PC-3 (cell line): Measurements from ENCODE around the gene HDGF. TPM values are rescaled to one million over a fixed set of nuclear protein-coding genes. Genes with fewer than 3 reads are reported as not detected.

Source experiments
- ATAC-seq: fragments of 200-7000 bp; cut with Tn5 transposase; 2 replicates; pipeline ENCODE4 v1.9.1; 2020; ENCODE audit warnings: mild to moderate bottlenecking, moderate library complexity
- BruUV-seq: library from RNA; stranded (reverse); fragments of 400-500 nt; replicated peaks from 2 replicates; lab custom pipeline; 2021; lab: Mats Ljungman, UMichigan
- CTCF ChIA-PET: fragments of 300-600 bp; sonication (Branson Sonifier 250); formaldehyde crosslinking; loops from one replicate; lab custom pipeline; 2022; ENCODE audit warnings: antibody characterized with exemption; lab: Charles Lee
- POLR2A ChIA-PET: fragments of 300-600 bp; sonication (Branson Sonifier 250); formaldehyde crosslinking; loops from one replicate; lab custom pipeline; 2022; ENCODE audit warnings: antibody characterized with exemption; ENCODE audit not compliant: unreplicated experiment; lab: Charles Lee
- DNase-seq: peaks from one replicate; pipeline ENCODE4 v3.0.0-alpha.2; 2015
- H2AFZ ChIP-seq: fragments of 300-600 bp; sonication (generic); 2 replicates; pipeline ENCODE4 v1.6.0; 2016; ENCODE audit warnings: antibody characterized with exemption, low read length
- H3F3A ChIP-seq: fragments of 300-600 bp; sonication (generic); one replicate; pipeline ENCODE4 v1.6.0; 2017; ENCODE audit warnings: antibody characterized with exemption, low read length, control low read depth, mild to moderate bottlenecking; ENCODE audit not compliant: unreplicated experiment
- H3K27ac ChIP-seq: fragments of 300-600 bp; sonication (generic); 2 replicates; pipeline ENCODE4 v1.5.1; 2016; ENCODE audit warnings: mild to moderate bottlenecking, low read length
- H3K27me3 ChIP-seq: fragments of 300-600 bp; sonication (generic); 2 replicates; pipeline ENCODE4 v1.6.1; 2016; ENCODE audit warnings: low read length, mixed read lengths
- H3K36me3 ChIP-seq: fragments of 300-600 bp; sonication (generic); 2 replicates; pipeline ENCODE4 v1.6.1; 2016; ENCODE audit warnings: low read depth, mixed run types, low read length, mixed read lengths
- H3K4me1 ChIP-seq: fragments of 300-600 bp; sonication (generic); 2 replicates; pipeline ENCODE4 v1.5.1; 2016; ENCODE audit warnings: low read length; ENCODE audit not compliant: insufficient read depth
- H3K4me2 ChIP-seq: fragments of 300-600 bp; sonication (generic); 2 replicates; pipeline ENCODE4 v1.6.0; 2016; ENCODE audit warnings: low read length
- H3K4me3 ChIP-seq: fragments of 300-600 bp; sonication (generic); 2 replicates; pipeline ENCODE4 v1.5.1; 2016; ENCODE audit warnings: mild to moderate bottlenecking, low read length, mixed read lengths
- H3K79me2 ChIP-seq: fragments of 300-600 bp; sonication (generic); 2 replicates; pipeline ENCODE4 v1.6.1; 2017; ENCODE audit warnings: low read length, mixed read lengths
- H3K9ac ChIP-seq: fragments of 300-600 bp; sonication (generic); 2 replicates; pipeline ENCODE4 v1.6.0; 2016; ENCODE audit warnings: mild to moderate bottlenecking, low read length
- H3K9me2 ChIP-seq: fragments of 300-600 bp; sonication (generic); replicated peaks from 2 replicates; pipeline ENCODE4 v1.6.1; 2016; ENCODE audit warnings: mixed run types, low read length, mixed read lengths
- H3K9me3 ChIP-seq: fragments of 300-600 bp; sonication (generic); 2 replicates; pipeline ENCODE4 v1.6.1; 2016; ENCODE audit warnings: low read length, mixed read lengths
- H4K20me1 ChIP-seq: fragments of 300-600 bp; sonication (generic); 2 replicates; pipeline ENCODE4 v1.6.1; 2016; ENCODE audit warnings: low read length, mixed read lengths
- EZH2 ChIP-seq: fragments of 300-600 bp; sonication (generic); IDR thresholded peaks from one replicate; pipeline ENCODE4 v1.6.1; 2017; ENCODE audit warnings: antibody characterized with exemption, mild to moderate bottlenecking, low read length; ENCODE audit not compliant: unreplicated experiment
- EZH2phosphoT487 ChIP-seq: fragments of 300-600 bp; sonication (generic); IDR thresholded peaks from 2 replicates; pipeline ENCODE4 v1.6.1; 2018; ENCODE audit warnings: mild to moderate bottlenecking, antibody characterized with exemption, low read length, borderline replicate concordance
- intact Hi-C: fragments of 100-400 bp; cut with micrococcal nuclease; formaldehyde crosslinking; loops from 2 replicates; pipeline ENCODE4 v1.9.0; 2023
- total RNA-seq: library from RNA; depleted of rRNA; stranded (reverse); fragments of >200 nt; gene quantifications from 2 replicates; pipeline ENCODE4 v1.2.3, GENCODE V29; 2014
- TF ChIP-seq, protein P1 (sequence below): fragments of 300-600 bp; sonication (generic); conservative IDR thresholded peaks from 2 replicates; pipeline ENCODE4 v1.5.1; 2017; ENCODE audit warnings: antibody characterized with exemption, low read depth, mild to moderate bottlenecking, low read length

The HDGF gene
- total RNA-seq, 1 experiment from 2014 or later, result 586 TPM

DNA sequence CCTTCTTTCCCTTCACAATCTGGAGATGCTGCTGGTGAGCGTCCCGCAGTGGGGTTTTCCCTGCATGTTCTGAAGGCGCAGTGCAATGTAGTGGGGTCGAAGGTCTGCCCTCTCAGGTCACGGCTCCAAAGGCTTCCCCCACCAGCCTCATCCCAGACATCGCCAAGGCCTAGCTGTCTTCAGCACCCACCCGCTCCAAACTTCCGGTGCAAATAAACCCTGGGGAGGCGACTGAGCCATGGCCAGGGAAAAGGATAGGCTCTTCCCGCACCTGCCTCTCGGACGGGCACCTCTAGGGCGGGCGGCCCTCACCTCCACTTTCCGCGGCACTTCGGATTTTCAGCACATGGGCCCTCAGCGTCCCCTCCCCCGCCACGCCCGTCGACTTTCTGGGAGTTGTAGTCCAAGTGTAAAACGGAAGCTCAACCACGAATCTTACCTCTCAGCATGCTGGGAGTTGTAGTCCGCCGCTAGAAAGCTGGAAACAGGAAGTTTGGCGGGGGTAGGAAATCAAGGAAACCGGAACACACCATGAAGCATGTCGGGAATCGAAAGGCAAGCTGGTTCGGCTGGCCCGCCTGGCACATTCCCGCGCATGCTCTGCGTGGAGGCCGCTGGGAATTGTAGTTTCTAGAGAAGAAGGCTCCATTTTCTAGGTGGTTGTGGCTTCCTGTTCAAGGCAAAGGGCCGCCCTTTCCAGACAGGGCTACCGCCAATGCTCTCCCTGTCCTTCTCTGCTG is 10.6 kb downstream of the HDGF start, which contains the start of gene MRPL24:
Gene MRPL24, minus strand, starts transcription at position 348 of the 740 bp plus-strand sequence. CDS start 2,384 bp downstream, outside the sequence.
- H3K27me3 ChIP-seq, result no peaks in the 10 kb centered on the region
- intact Hi-C loops, result loop anchor here (1.0 kb wide), 2 partner anchors 13 to 26 kb away; partner anchors contain the start of genes ISG20L2, METTL25B and PRCC
- BruUV-seq, result TSS peak; percentile 22
- H3K9ac ChIP-seq, result peak within 1 kb of the TSS; percentile 94
- CTCF ChIA-PET, result interaction anchor here (0.6 to 1.6 kb wide), 7 partner anchors 12 to 119 kb away, joined by 3 to 11 read pairs (median 4); partner anchors contain the start of genes ISG20L2, METTL25B, NES and PRCC
- POLR2A ChIA-PET, result interaction anchor here (0.6 to 1.7 kb wide), 9 partner anchors 11 to 141 kb away, joined by 3 to 28 read pairs (median 5); partner anchors contain the start of genes HDGF, ISG20L2, METTL25B and PRCC
- no peaks in the 10 kb centered on the region for H3K9me2 ChIP-seq
- peak within 1 kb of the TSS; percentile 78 for H3K4me3 ChIP-seq
- H3K79me2 ChIP-seq, result peaks cover 45% of the 10 kb centered on the region
- no peaks in the 10 kb centered on the region for H3K9me3 ChIP-seq
- peaks cover 22% of the 10 kb centered on the region for H3K4me1 ChIP-seq
- peak within 1 kb of the TSS; percentile 61 for H3K27ac ChIP-seq
- DNase-seq (peak; percentile 99), ATAC-seq (peak; percentile 89)
- H3K36me3 ChIP-seq, result peaks cover 42% of the 10 kb centered on the region
- H2AFZ ChIP-seq, result peak within 1 kb of the TSS; percentile 74
- H3K4me2 ChIP-seq, result peak within 1 kb of the TSS; percentile 90
- no peaks in the 10 kb centered on the region for H4K20me1 ChIP-seq
- TF ChIP-seq, protein P1, sequence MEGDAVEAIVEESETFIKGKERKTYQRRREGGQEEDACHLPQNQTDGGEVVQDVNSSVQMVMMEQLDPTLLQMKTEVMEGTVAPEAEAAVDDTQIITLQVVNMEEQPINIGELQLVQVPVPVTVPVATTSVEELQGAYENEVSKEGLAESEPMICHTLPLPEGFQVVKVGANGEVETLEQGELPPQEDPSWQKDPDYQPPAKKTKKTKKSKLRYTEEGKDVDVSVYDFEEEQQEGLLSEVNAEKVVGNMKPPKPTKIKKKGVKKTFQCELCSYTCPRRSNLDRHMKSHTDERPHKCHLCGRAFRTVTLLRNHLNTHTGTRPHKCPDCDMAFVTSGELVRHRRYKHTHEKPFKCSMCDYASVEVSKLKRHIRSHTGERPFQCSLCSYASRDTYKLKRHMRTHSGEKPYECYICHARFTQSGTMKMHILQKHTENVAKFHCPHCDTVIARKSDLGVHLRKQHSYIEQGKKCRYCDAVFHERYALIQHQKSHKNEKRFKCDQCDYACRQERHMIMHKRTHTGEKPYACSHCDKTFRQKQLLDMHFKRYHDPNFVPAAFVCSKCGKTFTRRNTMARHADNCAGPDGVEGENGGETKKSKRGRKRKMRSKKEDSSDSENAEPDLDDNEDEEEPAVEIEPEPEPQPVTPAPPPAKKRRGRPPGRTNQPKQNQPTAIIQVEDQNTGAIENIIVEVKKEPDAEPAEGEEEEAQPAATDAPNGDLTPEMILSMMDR, result no peak
- no peak for TF ChIP-seq EZH2phosphoT487
- TF ChIP-seq EZH2, result no peak
- peaks cover 17% of the 10 kb centered on the region for H3F3A ChIP-seq

DNA sequence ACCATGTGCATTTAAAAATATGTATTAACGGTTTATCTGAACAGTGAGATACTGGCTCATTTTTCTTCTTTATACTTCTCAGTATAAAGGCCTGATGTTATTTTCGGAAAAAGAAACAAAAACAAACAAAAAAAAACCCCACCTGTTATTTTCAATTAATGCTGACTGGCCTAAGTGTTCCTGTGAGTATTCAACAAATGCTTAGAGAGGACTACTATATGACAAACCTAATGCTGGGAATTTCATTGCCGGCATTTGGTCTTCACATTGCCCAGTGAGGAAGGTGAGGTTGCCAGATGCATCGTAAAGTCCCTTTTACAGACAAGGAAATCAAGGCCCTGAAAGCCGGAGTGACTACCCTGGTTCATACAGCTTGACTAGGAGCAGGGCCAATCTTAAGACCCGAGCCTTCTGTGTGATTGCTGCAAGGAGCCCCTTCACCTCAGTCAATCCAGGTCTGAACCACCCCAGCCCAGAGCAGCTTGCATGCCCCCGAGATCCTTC is 11.2 kb downstream of the HDGF start:
- H2AFZ ChIP-seq, result peak overlapping the region; percentile 74
- DNase-seq, result peak; percentile 38
- H3K79me2 ChIP-seq, result peaks cover 39% of the 10 kb centered on the region
- H3K27ac ChIP-seq, result peak overlapping the region; percentile 61
- POLR2A ChIA-PET, result interaction anchor here (0.9 to 1.7 kb wide), 5 partner anchors 12 to 37 kb away, joined by 4 to 28 read pairs (median 7); partner anchors contain the start of genes ISG20L2, METTL25B and PRCC
- BruUV-seq, result no TSS peak
- H4K20me1 ChIP-seq, result no peaks in the 10 kb centered on the region
- H3K4me2 ChIP-seq, result peak overlapping the region; percentile 90
- H3K27me3 ChIP-seq, result no peaks in the 10 kb centered on the region
- ATAC-seq, result peak; percentile 5
- CTCF ChIA-PET, result interaction anchor here (0.6 to 1.6 kb wide), 4 partner anchors 14 to 63 kb away, joined by 3 to 11 read pairs (median 8); partner anchors contain the start of genes NES and PRCC
- H3K9me3 ChIP-seq, result no peaks in the 10 kb centered on the region
- H3F3A ChIP-seq, result peaks cover 12% of the 10 kb centered on the region
- peaks cover 16% of the 10 kb centered on the region for H3K4me1 ChIP-seq
- peaks cover 36% of the 10 kb centered on the region for H3K36me3 ChIP-seq
- TF ChIP-seq EZH2phosphoT487, result no peak
- TF ChIP-seq, protein P1, result no peak
- TF ChIP-seq EZH2, result no peak
- peak overlapping the region; percentile 94 for H3K9ac ChIP-seq
- H3K9me2 ChIP-seq, result no peaks in the 10 kb centered on the region
- H3K4me3 ChIP-seq, result peak overlapping the region; percentile 78
- intact Hi-C loops, result no loop called here
